GM18517 (cell line): ENCODE measurements around the gene ARL4A.

ENCODE experiments used
- ATAC-seq: cut with Tn5 transposase; IDR thresholded peaks from one replicate; pipeline ENCODE4 v1.9.1; 2021; ENCODE audit warnings: mild to moderate bottlenecking, moderate library complexity; ENCODE audit not compliant: unreplicated experiment

ARL4A gene

GRCh38 chr7:12695965-12696364 is 8.5 kb downstream of the ARL4A start:
- ATAC-seq, result no peak

GRCh38 chr7:12699299-12699698 is 11.9 kb downstream of the ARL4A start:
- ATAC-seq, result no peak

- no peak for ATAC-seq
These were observed 14.0 kb downstream of the ARL4A start for GRCh38 chr7:12701433-12701832.

- no peak for ATAC-seq
These were observed 16.4 kb downstream of the ARL4A start for GRCh38 chr7:12703881-12704280.

- ATAC-seq, result no peak
These were observed 18.4 kb downstream of the ARL4A start for GRCh38 chr7:12705878-12706277.

- ATAC-seq, result no peak
These were observed 19.6 kb downstream of the ARL4A start for GRCh38 chr7:12706900-12707536.

GRCh38 chr7:12708314-12708713 is 20.9 kb downstream of the ARL4A start:
- no peak for ATAC-seq

- no peak for ATAC-seq
These were observed 22.5 kb downstream of the ARL4A start for GRCh38 chr7:12709726-12710502.

GRCh38 chr7:12711124-12711523 is 23.7 kb downstream of the ARL4A start:
- ATAC-seq, result no peak

- ATAC-seq, result no peak
These were observed 24.8 kb downstream of the ARL4A start for GRCh38 chr7:12712236-12712635.

- no peak for ATAC-seq
These were observed 26.4 kb downstream of the ARL4A start for GRCh38 chr7:12713625-12714378.

- no peak for ATAC-seq
These were observed 26.9 kb downstream of the ARL4A start for GRCh38 chr7:12714379-12714737.

- no peak for ATAC-seq
These were observed 28.1 kb downstream of the ARL4A start for GRCh38 chr7:12715372-12716133.

- ATAC-seq, result no peak
These were observed 28.8 kb downstream of the ARL4A start for GRCh38 chr7:12716134-12716681.

- ATAC-seq, result no peak
These were observed 29.3 kb downstream of the ARL4A start for GRCh38 chr7:12716722-12717121.

GRCh38 chr7:12719141-12719919 is 31.9 kb downstream of the ARL4A start:
- ATAC-seq, result no peak

- ATAC-seq, result no peak
These were observed 32.8 kb downstream of the ARL4A start for GRCh38 chr7:12719981-12720865.

GRCh38 chr7:12721286-12721830 is 33.9 kb downstream of the ARL4A start:
- no peak for ATAC-seq

GRCh38 chr7:12722136-12722535 is 34.7 kb downstream of the ARL4A start:
- no peak for ATAC-seq
